SKM-1 (cell line): Measurements from ENCODE around the gene PSMD3.
"Not testable (repeated sequence)": the region's sequence is repeated elsewhere in the genome, so short reads cannot be mapped to it uniquely, and the experiment has no call there.

Experiments
- DNase-seq: peaks from one replicate; lab custom pipeline; 2025; ENCODE audit not compliant: unreplicated experiment; lab: John Stamatoyannopoulos, UW

The PSMD3 gene

DNA sequence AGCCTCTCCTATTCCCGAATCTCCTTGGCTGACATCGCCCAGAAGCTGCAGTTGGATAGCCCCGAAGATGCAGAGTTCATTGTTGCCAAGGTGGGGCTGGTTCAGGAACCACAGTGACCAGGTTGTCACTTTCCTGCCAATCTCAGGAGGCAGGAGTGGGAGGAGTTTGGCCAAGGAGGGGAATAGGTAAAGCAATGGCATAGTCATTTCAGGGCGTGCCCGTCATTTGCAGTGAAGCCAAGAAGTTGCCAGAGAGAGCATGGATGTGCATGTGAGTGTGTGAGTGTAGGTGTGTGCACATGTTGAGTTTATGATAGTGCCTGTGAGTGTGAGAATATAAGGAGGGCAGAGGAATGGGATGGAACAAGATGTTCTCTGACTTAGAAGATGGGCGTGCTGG is 14.8 kb downstream of the PSMD3 start:
- DNase-seq = no peak

GRCh38 chr17:39996162-39996561 is 15.6 kb downstream of the PSMD3 start:
- no peak for DNase-seq

DNA sequence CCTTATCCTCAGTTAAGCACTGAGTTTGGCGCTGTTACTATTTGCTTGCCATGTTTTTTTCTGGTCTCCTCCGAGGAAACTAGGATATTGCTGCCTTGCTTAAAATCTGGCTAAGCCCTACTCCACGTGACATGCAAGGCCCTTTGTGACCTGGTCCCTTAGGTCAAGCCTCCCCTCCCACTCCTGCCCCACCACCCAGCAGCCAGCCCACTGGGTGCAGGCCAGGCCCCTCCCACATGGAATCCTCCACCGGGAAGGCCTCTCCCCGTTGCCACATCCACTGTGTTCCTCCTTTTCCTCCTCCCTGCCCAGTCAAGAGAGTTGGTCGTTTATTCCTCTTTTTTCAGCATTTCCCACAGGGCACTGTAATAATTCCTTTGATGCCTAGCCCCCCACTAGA is 16.2 kb downstream of the PSMD3 start:
- DNase-seq = no peak

DNA sequence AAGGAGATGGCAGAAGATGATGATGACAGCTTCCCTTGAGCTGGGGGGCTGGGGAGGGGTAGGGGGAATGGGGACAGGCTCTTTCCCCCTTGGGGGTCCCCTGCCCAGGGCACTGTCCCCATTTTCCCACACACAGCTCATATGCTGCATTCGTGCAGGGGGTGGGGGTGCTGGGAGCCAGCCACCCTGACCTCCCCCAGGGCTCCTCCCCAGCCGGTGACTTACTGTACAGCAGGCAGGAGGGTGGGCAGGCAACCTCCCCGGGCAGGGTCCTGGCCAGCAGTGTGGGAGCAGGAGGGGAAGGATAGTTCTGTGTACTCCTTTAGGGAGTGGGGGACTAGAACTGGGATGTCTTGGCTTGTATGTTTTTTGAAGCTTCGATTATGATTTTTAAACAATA is 16.9 kb downstream of the PSMD3 start:
- no peak for DNase-seq

DNA sequence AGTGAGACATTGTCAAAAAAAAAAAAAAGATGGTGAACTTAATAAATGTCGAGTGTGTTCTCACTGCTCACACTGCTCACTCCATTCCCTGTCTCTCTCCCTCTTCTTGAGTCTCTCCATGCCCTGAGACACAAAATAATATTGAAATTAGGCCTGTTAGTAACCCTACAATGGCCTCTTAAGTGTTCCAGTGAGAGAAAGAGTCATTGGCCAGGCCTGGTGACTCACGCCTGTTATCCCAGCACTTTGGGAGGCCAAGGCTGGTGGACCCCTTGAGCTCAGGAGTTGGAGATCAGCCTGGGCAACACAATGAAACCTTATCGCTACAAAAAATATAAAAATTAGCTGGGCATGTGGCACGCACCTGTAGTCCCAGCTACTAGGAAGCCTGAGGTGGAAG is 18.5 kb downstream of the PSMD3 start:
- no peak for DNase-seq

- no peak for DNase-seq
Measured at GRCh38 chr17:40000161-40000560, 19.6 kb downstream of the PSMD3 start.

- DNase-seq = not testable (repeated sequence)
Measured at GRCh38 chr17:40001335-40001734, 20.7 kb downstream of the PSMD3 start.

DNA sequence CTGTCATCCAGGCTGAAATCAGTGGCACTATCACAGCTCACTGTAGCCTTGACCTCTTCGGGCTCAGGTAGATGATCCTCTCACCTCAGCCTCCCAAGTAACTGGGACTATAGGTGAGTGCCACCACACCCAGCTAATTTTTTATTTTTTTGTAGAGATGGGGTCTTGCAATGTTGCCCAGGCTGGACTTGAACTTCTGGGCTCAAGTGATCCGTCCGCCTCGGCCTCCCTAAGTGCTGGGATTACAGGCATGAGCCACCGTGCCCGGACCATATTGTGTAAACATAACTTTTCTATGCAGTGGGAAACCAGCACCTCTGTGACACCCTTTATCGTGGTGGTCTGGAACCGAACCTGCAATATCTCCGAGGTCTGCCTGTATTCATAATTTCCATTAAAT is 23.5 kb downstream of the PSMD3 start:
- no peak for DNase-seq

DNA sequence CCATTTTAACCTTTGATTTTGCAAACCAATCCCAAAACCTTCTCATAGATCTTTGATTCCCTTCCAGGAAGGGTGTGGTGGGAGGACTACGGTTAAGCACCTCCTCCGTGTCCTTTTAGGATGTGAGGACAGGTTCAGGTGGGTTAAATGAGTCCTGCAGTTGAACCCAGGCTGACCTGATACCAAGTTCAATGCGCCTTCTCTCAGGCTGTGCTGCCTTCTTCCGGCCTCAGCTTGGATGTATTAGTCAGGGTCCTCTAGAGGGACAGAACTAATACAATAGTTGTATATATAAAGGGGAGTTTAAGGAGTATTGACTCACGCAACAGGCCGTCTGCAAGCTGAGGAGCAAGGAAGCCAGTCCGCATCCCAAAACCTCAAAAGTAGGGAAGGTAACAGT is 24.1 kb downstream of the PSMD3 start:
- DNase-seq = no peak

DNA sequence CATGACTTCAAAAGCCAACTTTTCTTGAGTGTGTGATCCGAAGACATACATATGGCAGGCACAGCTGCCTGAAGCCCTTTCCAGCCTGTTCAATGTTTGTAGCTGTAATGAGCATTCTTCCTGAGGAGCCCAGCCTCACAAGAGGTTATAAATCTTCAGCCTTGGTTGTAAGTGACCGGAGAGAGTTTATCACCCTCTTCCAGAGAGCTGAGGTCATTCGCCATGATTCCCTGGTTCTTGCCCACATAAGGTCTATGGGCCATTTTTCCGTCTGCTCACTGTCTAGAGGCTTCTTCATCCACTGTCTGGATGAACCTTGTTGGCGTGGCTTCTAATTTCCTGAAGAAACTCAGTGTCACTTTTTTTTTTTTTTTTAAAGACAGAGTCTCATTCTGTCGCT is 24.9 kb downstream of the PSMD3 start:
- DNase-seq = no peak

GRCh38 chr17:40010946-40011500 is 30.4 kb downstream of the PSMD3 start:
- not testable (repeated sequence) for DNase-seq

GRCh38 chr17:40012017-40012647 is 31.5 kb downstream of the PSMD3 start:
- DNase-seq = not testable (repeated sequence)

- DNase-seq = no peak
Measured at GRCh38 chr17:40014375-40014980, 33.9 kb downstream of the PSMD3 start.

GRCh38 chr17:40015005-40015997 is 34.7 kb downstream of the PSMD3 start, which contains the start of gene CSF3:
Gene CSF3 (plus strand): TSS chr17:40015440. CDS start chr17:40015475, 35 bp downstream.
- no peak for DNase-seq

DNA sequence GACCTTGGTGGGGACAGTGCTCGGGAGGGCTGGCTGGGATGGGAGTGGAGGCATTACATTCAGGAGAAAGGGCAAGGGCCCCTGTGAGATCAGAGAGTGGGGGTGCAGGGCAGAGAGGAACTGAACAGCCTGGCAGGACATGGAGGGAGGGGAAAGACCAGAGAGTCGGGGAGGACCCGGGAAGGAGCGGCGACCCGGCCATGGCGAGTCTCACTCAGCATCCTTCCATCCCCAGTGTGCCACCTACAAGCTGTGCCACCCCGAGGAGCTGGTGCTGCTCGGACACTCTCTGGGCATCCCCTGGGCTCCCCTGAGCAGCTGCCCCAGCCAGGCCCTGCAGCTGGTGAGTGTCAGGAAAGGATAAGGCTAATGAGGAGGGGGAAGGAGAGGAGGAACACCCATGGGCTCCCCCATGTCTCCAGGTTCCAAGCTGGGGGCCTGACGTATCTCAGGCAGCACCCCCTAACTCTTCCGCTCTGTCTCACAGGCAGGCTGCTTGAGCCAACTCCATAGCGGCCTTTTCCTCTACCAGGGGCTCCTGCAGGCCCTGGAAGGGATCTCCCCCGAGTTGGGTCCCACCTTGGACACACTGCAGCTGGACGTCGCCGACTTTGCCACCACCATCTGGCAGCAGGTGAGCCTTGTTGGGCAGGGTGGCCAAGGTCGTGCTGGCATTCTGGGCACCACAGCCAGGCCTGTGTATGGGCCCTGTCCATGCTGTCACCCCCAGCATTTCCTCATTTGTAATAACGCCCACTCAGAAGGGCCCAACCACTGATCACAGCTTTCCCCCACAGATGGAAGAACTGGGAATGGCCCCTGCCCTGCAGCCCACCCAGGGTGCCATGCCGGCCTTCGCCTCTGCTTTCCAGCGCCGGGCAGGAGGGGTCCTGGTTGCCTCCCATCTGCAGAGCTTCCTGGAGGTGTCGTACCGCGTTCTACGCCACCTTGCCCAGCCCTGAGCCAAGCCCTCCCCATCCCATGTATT is 35.7 kb downstream of the PSMD3 start:
- DNase-seq = no peak

- no peak for DNase-seq
Measured at GRCh38 chr17:40017422-40018080, 36.9 kb downstream of the PSMD3 start.

GRCh38 chr17:40018211-40019121 is 37.9 kb downstream of the PSMD3 start:
- no peak for DNase-seq

DNA sequence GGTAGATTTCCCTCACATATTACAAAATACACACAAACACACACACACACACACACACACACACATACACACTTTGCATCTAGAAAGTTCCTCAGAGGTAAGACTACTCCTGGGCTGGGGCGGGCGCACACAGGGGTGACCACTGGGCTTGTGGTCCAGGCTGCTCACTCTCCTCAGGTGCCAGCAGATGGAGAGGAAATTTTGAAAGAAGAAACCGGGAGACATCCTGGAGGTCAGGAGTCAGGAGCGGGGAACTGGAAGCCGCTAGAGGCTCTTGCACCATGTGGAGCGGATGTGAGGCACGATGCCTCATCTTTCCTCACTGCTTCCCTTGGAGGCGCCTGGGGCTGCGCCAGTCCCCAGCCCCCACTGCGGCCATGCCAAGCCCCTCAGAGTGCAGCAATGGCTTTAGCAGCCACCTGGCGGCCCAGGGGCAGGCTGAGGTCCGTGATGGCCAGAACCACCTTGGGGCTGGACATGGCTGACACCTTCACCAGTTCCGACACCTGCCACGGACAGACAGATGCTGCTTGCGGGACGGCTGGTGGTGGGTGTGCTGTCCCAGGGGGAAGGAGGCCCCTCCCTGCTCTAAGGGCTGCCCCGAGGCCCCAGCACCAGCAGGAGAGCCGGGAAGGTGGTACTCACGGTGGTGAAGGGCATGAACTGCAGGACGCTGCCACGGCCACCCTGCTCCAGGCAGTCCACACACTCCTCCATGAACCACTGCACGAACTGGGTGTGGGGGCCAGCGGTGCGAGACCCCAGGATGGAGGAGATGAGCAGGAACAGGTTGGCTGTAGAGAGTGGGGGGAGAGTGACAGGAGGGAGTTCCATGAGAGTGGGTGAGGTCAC is 38.8 kb downstream of the PSMD3 start:
- no peak for DNase-seq
